T-cell (primary cell): ENCODE results near the gene TFEB. TPM values are rescaled to one million over a fixed set of nuclear protein-coding genes. Genes with fewer than 3 reads are reported as not detected.

Experiments used
- ATAC-seq, 4 experiments: fragments of 200-7000 bp in 3 of 4; fragments of 150-1000 bp in 1 of 4; cut with Tn5 transposase; replicated peaks in 1 of 4; 1 replicate in 3 of 4; 2 replicates in 1 of 4; pipeline ENCODE4 v1.10.0; 2021; ENCODE audit warnings: moderate library complexity in 3 of 4, mild to moderate bottlenecking in 2 of 4, moderate number of reproducible peaks in 1 of 4
- CTCF ChIA-PET, 2 donors: fragments of 300-600 bp; sonication (Branson Sonifier 250); formaldehyde crosslinking; loops; one replicate each; lab custom pipeline; 2022; ENCODE audit warnings: antibody characterized with exemption in 2 of 2; lab: Charles Lee
- POLR2A ChIA-PET, 2 donors: fragments of 300-600 bp; sonication (Branson Sonifier 250); formaldehyde crosslinking; loops; one replicate each; lab custom pipeline; 2022; ENCODE audit warnings: antibody characterized with exemption in 2 of 2; lab: Charles Lee
- DNase-seq, 35 experiments: peaks; one replicate each; pipeline versions ENCODE4 v3.0.0 to v3.0.0-alpha.2; 2013 to 2023
- H3K27ac ChIP-seq: one replicate; pipeline ENCODE4 v1.5.1; 2013; ENCODE audit warnings: low read length
- H3K27me3 ChIP-seq, 2 experiments: replicated peaks in 1 of 2; 1 replicate in 1 of 2; 2 replicates in 1 of 2; pipeline versions ENCODE4 v1.6.1 to v1.7.0; 2013; ENCODE audit warnings: low read length in 1 of 2, mixed read lengths in 1 of 2; ENCODE audit not compliant: control insufficient read depth in 2 of 2, insufficient read depth in 2 of 2; ENCODE audit errors: extremely low read depth in 1 of 2
- H3K36me3 ChIP-seq, 2 donors: 1 replicate in 1 of 2; 2 replicates in 1 of 2; pipeline versions ENCODE4 v1.6.1 to v1.7.0; 2013; ENCODE audit warnings: low read length in 1 of 2; ENCODE audit not compliant: control insufficient read depth in 2 of 2, insufficient read depth in 1 of 2; ENCODE audit errors: extremely low read depth in 1 of 2
- H3K4me1 ChIP-seq, 2 experiments: 1 replicate in 1 of 2; 2 replicates in 1 of 2; pipeline versions ENCODE4 v1.6.1 to v1.7.0; 2013; ENCODE audit warnings: low read length in 2 of 2, mixed read lengths in 1 of 2; ENCODE audit not compliant: insufficient read depth in 2 of 2, control insufficient read depth in 1 of 2; ENCODE audit errors: extremely low read depth in 1 of 2
- H3K4me3 ChIP-seq, 2 donors: 1 replicate in 1 of 2; 2 replicates in 1 of 2; pipeline versions ENCODE4 v1.5.1 to v1.7.0; 2013; ENCODE audit warnings: mild to moderate bottlenecking in 2 of 2, low read length in 1 of 2, moderate library complexity in 1 of 2; ENCODE audit not compliant: control insufficient read depth in 1 of 2; ENCODE audit errors: extremely low read depth in 1 of 2
- H3K9me3 ChIP-seq: 2 replicates; pipeline ENCODE4 v1.7.0; 2013
- H3K27ac Mint-ChIP-seq, 2 donors: one replicate each; pipeline ENCODE4 v1.8.0; 2020 to 2021; ENCODE audit warnings: mild to moderate bottlenecking in 2 of 2, mixed read lengths in 2 of 2
- H3K27me3 Mint-ChIP-seq, 2 donors: one replicate each; pipeline ENCODE4 v1.8.0; 2021 to 2022; ENCODE audit warnings: mixed read lengths in 2 of 2
- H3K36me3 Mint-ChIP-seq: one replicate; pipeline ENCODE4 v1.8.0; 2021; ENCODE audit warnings: mixed read lengths
- H3K4me1 Mint-ChIP-seq, 3 donors: one replicate each; pipeline ENCODE4 v1.8.0; 2020 to 2022; ENCODE audit warnings: mixed read lengths in 3 of 3, mild to moderate bottlenecking in 1 of 3
- H3K4me3 Mint-ChIP-seq, 3 donors: one replicate each; pipeline ENCODE4 v1.8.0; 2020 to 2022; ENCODE audit warnings: mild to moderate bottlenecking in 3 of 3, mixed read lengths in 3 of 3, moderate library complexity in 3 of 3
- H3K9me3 Mint-ChIP-seq, 3 donors: one replicate each; pipeline ENCODE4 v1.8.0; 2020 to 2022; ENCODE audit warnings: mixed read lengths in 3 of 3
- WGBS: methylation state at CpG from one replicate; pipeline ENCODE4 v1.1.5; 2013; ENCODE audit warnings: missing lambda C conversion rate; ENCODE audit not compliant: insufficient coverage; 5-methylcytosine and 5-hydroxymethylcytosine counted together
- total RNA-seq, 35 experiments: library from RNA in 6 of 35; stranded (reverse) in 6 of 35; fragments of 120-200 nt in 1 of 35; gene quantifications; one replicate each; pipeline versions ENCODE4 v1.2.1 to v1.2.4 and lab custom pipeline; 2013 to 2026

The TFEB gene
- total RNA-seq, 5 donors from 2014 or later (not counting 1 experiment from before 2014, with no cell fraction given) = 18.9 to 28.1 (median 19.5) TPM

DNA sequence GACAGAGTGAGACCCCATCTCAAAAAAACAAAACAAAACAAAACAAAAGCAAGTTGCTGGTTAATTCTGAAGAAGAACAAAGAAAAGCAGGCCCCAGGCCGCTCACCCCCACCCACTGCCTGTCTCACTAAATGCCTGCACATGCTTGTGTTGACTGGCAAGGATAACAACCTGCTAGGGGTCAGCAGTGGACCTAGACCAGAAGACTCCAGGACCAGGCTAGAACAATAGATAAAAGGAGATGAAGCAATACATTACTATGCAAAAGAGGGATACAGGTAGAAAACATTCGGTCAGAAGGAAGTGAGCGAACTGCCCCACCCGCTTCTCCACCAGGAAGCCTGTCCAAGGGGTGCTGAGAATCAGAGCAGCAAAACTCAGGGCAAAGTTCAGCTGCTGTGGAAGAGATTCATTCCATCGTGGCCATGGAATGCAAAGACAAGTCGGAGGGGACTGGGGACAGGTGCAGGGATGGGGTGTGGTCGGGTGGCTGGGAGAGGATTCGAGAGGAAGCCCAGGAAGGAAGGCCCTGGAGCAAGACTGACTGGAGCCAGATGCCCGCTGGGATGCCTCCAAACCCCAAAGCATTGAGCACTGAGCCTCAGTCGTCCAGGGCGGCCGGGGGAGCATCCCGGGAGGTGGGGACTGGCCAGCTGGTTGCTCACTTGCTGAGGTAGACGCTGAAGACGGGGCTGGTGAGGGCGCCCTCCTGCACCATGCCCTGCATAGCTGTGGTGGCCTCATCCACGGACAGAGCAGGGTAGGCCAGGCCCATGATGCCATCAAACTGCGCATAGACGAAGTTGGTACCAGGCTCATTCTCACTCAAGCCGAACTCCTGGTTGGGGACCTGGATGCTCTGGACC lies 6.5 kb upstream of the TFEB start:
- WGBS = 90% methylated on average over 19 of the region's 20 CpGs
- no peak overlapping the region for H3K4me3 ChIP-seq
- H3K36me3 ChIP-seq = no peaks in the 10 kb centered on the region
- no peak for ATAC-seq
- CTCF ChIA-PET = interaction anchor here in 1 of 2 donors (0.5 kb wide), 1 partner anchor 35 kb away, joined by 3 read pairs; no protein-coding TSS in a partner anchor
- Mint-ChIP-seq H3K4me3 (no peak overlapping the region), H3K36me3 (no peaks in the 10 kb centered on the region), H3K27me3 (no peaks in the 10 kb centered on the region), H3K9me3 (no peaks in the 10 kb centered on the region), H3K4me1 (no peaks in the 10 kb centered on the region), H3K27ac (no peak overlapping the region)
- H3K9me3 ChIP-seq = no peaks in the 10 kb centered on the region
- no peak overlapping the region for H3K27ac ChIP-seq
- POLR2A ChIA-PET = no interaction called here
- peaks cover 0 to 13% of the 10 kb centered on the region in 2 experiments for H3K27me3 ChIP-seq
- H3K4me1 ChIP-seq = no peaks in the 10 kb centered on the region
- no peak for DNase-seq

DNA sequence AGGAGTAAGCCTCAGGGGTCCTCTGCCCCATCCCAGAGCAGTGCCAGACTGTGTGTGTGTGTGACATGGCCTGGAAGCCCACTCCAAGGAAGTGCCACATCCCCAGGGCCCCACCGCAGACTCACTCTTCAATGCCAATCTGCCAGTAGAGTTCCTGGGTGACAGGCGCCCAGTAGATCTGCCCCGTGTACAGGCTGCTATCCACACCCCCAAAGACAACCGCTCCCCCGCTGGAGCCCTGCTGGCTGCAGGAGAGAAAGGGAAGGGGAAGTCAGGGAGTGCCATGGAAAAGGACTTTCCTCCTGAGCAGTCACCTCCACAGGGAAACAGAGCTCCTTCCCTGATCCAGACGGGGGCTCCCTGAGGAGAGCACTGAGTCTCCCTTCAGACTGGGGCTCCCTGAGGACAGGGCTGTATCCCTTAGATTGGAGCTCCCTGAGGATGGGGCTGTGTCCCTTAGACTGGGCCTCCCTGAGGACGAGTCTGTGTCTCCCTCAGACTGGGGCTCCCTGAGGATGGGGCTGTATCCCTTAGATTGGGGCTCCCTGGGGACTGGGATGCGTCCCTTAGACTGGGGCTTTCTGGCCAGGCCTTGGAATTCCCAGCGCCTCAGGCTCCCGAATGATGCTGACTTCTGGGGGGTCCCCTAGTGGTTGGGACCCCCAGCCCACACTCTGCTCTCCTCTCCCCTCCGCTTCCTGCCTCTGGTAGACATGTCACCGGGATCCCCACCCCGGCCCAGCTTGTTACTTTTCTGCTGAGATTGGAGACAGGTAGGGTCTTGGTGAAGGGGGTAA lies 5.2 kb upstream of the TFEB start:
- H3K4me3 ChIP-seq = no peak overlapping the region
- H3K27me3 ChIP-seq = peaks cover 0 to 13% of the 10 kb centered on the region in 2 experiments
- 66% methylated on average over 4 of the region's 13 CpGs for WGBS
- DNase-seq (no peak), ATAC-seq (no peak)
- H3K27me3 Mint-ChIP-seq = no peaks in the 10 kb centered on the region
- POLR2A ChIA-PET = no interaction called here
- no peaks in the 10 kb centered on the region for H3K36me3 Mint-ChIP-seq
- H3K4me1 ChIP-seq = peaks cover 4 to 5% of the 10 kb centered on the region in 2 experiments
- H3K36me3 ChIP-seq = no peaks in the 10 kb centered on the region
- no peak overlapping the region for H3K4me3 Mint-ChIP-seq
- no peak overlapping the region for H3K27ac ChIP-seq
- CTCF ChIA-PET = no interaction called here
- no peaks in the 10 kb centered on the region for H3K9me3 Mint-ChIP-seq
- H3K9me3 ChIP-seq = no peaks in the 10 kb centered on the region
- no peak overlapping the region for H3K27ac Mint-ChIP-seq
- H3K4me1 Mint-ChIP-seq = peaks cover 0 to 4% (median 3%) of the 10 kb centered on the region in 3 donors

DNA sequence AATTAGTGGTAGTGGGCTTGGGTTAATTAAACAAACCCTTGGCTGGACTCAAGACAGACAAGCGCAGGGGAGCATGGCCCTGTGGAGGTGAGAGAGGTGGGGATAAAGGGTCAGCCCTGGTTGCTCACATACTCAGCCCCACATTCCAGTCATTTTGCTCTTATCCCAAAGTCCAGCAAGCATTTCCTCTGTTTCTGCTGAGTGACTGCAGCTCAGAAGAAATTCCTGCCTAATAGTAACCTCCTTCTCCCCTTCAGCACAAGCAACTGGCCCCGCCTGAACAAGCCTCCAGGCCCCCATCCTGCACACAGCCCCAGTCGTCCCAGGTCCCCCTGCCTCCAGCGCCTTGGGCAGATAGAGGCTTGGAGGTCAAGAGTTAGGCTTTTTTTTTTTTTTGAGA lies 3.6 kb upstream of the TFEB start:
- no CpG with 5 or more reads among the region's 4 CpGs for WGBS
- ChIA-PET CTCF (no interaction called here), POLR2A (no interaction called here)
- ATAC-seq (no peak), DNase-seq (no peak)
- no peaks in the 10 kb centered on the region for H3K9me3 Mint-ChIP-seq
- no peaks in the 10 kb centered on the region for H3K27me3 Mint-ChIP-seq
- H3K27me3 ChIP-seq = peaks cover 0 to 13% of the 10 kb centered on the region in 2 experiments
- H3K9me3 ChIP-seq = no peaks in the 10 kb centered on the region
- no peaks in the 10 kb centered on the region for H3K36me3 Mint-ChIP-seq
- no peak overlapping the region for H3K4me3 Mint-ChIP-seq
- no peak overlapping the region for H3K27ac ChIP-seq
- no peak overlapping the region for H3K4me3 ChIP-seq
- H3K27ac Mint-ChIP-seq = no peak overlapping the region
- H3K4me1 Mint-ChIP-seq = peaks cover 0 to 4% (median 4%) of the 10 kb centered on the region in 3 donors
- peaks cover 4 to 6% of the 10 kb centered on the region in 2 experiments for H3K4me1 ChIP-seq
- no peaks in the 10 kb centered on the region for H3K36me3 ChIP-seq

DNA sequence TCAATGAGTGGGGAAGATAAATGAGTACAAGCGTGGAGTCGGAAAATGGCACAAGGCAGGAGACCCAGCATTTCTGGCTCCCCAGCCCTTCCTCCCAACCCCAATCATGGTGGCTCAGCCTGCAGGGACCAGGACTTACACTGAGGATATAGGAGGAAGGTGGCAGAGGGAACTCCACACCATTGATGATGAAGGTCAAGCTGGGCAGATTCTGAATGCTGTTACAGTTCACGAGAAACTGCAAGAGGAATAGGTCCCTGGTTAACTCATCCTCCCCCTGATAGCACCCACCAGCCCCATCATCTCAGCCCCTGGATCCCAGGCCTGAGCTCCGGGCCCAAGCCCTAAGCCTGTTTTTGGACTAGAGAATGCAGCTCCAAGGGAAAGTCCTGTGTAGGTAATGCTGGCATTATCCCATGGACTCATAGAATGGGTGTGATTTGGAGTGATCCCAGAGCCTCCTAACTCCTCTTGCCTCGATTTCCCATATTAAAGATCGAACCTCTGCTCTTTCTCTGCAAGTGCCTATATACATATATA lies 2.3 kb upstream of the TFEB start:
- no peak overlapping the region for H3K27ac Mint-ChIP-seq
- no peaks in the 10 kb centered on the region for H3K36me3 Mint-ChIP-seq
- H3K27me3 Mint-ChIP-seq = no peaks in the 10 kb centered on the region
- ChIA-PET CTCF (no interaction called here), POLR2A (no interaction called here)
- no CpG with 5 or more reads among the region's 6 CpGs for WGBS
- H3K4me3 Mint-ChIP-seq = no peak overlapping the region
- Histone ChIP-seq H3K4me1 (peaks cover 14 to 20% of the 10 kb centered on the region in 2 experiments), H3K27me3 (peaks cover 0 to 13% of the 10 kb centered on the region in 2 experiments), H3K4me3 (no peak overlapping the region), H3K9me3 (no peaks in the 10 kb centered on the region), H3K36me3 (no peaks in the 10 kb centered on the region), H3K27ac (no peak overlapping the region)
- DNase-seq (no peak), ATAC-seq (no peak)
- no peaks in the 10 kb centered on the region for H3K9me3 Mint-ChIP-seq
- peaks cover 13 to 16% (median 16%) of the 10 kb centered on the region in 3 donors for H3K4me1 Mint-ChIP-seq

DNA sequence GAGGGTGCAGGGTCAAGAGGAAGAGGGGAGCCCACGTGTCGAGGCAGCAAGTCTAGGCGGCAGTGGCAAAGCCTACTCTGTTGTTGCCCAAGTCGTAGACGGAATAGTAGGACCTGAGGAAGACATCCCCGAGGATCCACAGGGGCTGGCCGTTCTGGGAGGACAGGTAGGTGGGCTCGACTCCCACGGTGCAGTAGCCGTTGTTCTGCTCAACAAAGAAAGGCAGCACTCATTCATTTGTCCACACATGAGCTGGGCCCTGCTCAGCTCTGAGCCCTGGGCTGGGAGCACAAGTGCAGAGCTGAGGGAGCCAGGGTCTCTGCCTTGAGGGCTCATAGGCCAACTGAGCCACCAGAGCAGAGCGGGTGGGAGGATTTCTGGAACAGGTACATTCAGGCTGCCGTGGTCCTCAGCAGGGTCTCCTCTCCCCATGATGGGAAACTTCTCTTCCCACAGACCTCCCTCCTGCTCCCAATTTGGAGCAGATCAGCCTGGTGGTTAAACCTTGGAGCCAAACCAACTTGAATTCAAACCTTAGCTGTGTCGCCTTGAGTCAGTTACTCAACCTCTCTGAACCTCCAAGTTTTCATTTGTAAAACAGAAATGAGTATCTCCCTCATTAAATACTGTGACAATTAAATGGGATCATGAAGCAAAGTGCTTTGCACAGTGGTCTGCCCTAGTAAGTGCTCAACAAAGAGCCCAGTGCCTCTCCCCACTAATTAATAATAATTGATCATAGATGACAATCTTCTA lies 1.6 kb upstream of the TFEB start:
- Histone ChIP-seq H3K4me3 (no peak overlapping the region), H3K27me3 (peaks cover 0 to 13% of the 10 kb centered on the region in 2 experiments), H3K9me3 (no peaks in the 10 kb centered on the region), H3K4me1 (peaks cover 19 to 25% of the 10 kb centered on the region in 2 experiments), H3K27ac (no peak overlapping the region), H3K36me3 (no peaks in the 10 kb centered on the region)
- H3K4me1 Mint-ChIP-seq = peaks cover 19 to 21% (median 20%) of the 10 kb centered on the region in 3 donors
- H3K4me3 Mint-ChIP-seq = no peak overlapping the region
- no peaks in the 10 kb centered on the region for H3K36me3 Mint-ChIP-seq
- DNase-seq (no peak), ATAC-seq (no peak)
- H3K9me3 Mint-ChIP-seq = no peaks in the 10 kb centered on the region
- 84% methylated on average over 10 of the region's 13 CpGs for WGBS
- ChIA-PET POLR2A (interaction anchor here (0.6 kb wide), 2 partner anchors 30 to 436 kb away, joined by 3 to 4 read pairs; no protein-coding TSS in a partner anchor), CTCF (no interaction called here)
- H3K27me3 Mint-ChIP-seq = no peaks in the 10 kb centered on the region
- H3K27ac Mint-ChIP-seq = no peak overlapping the region
